MM.1S (cell line): ENCODE results near the gene RCHY1.

Source experiments
- DNase-seq: peaks from one replicate; pipeline ENCODE4 v3.0.0-alpha.2; 2015
- H2AFZ ChIP-seq: fragments of 300-600 bp; sonication (generic); 2 replicates; pipeline ENCODE4 v1.6.0; 2016; ENCODE audit warnings: antibody characterized with exemption, low read length
- H3F3A ChIP-seq: fragments of 300-600 bp; sonication (generic); 2 replicates; pipeline ENCODE4 v1.6.1; 2016; ENCODE audit warnings: mild to moderate bottlenecking, antibody characterized with exemption, low read length, moderate library complexity, mixed read lengths; ENCODE audit not compliant: insufficient read depth
- H3K27ac ChIP-seq: fragments of 300-600 bp; sonication (generic); 2 replicates; pipeline ENCODE4 v1.5.1; 2016; ENCODE audit warnings: mild to moderate bottlenecking, low read length
- H3K27me3 ChIP-seq: fragments of 300-600 bp; sonication (generic); replicated peaks from 2 replicates; pipeline ENCODE4 v1.6.0; 2016; ENCODE audit warnings: low read length; ENCODE audit not compliant: insufficient read depth
- H3K36me3 ChIP-seq: fragments of 300-600 bp; sonication (generic); replicated peaks from 2 replicates; pipeline ENCODE4 v1.6.1; 2016; ENCODE audit warnings: mild to moderate bottlenecking, low read length, mixed read lengths; ENCODE audit not compliant: insufficient read depth
- H3K4me1 ChIP-seq: fragments of 300-600 bp; sonication (generic); 2 replicates; pipeline ENCODE4 v1.6.1; 2016; ENCODE audit warnings: low read length, mixed read lengths
- H3K4me2 ChIP-seq: fragments of 300-600 bp; sonication (generic); 2 replicates; pipeline ENCODE4 v1.6.0; 2016; ENCODE audit warnings: low read depth, low read length
- H3K4me3 ChIP-seq: fragments of 300-600 bp; sonication (generic); 2 replicates; pipeline ENCODE4 v1.5.1; 2016; ENCODE audit warnings: low read length, mixed read lengths
- H3K79me2 ChIP-seq: fragments of 300-600 bp; sonication (generic); 2 replicates; pipeline ENCODE4 v1.6.1; 2016; ENCODE audit warnings: mixed run types, low read length, mixed read lengths
- H3K9ac ChIP-seq: fragments of 300-600 bp; sonication (generic); 2 replicates; pipeline ENCODE4 v1.6.1; 2016; ENCODE audit warnings: low read length, mixed read lengths
- H3K9me2 ChIP-seq: fragments of 300-600 bp; sonication (generic); replicated peaks from 2 replicates; pipeline ENCODE4 v1.6.1; 2016; ENCODE audit warnings: mild to moderate bottlenecking, low read length, mixed read lengths; ENCODE audit not compliant: insufficient read depth
- H3K9me3 ChIP-seq: fragments of 300-600 bp; sonication (generic); replicated peaks from 2 replicates; pipeline ENCODE4 v1.6.1; 2016; ENCODE audit warnings: mild to moderate bottlenecking, low read length, mixed read lengths; ENCODE audit not compliant: insufficient read depth
- H4K20me1 ChIP-seq: fragments of 300-600 bp; sonication (generic); 2 replicates; pipeline ENCODE4 v1.6.1; 2016; ENCODE audit warnings: mild to moderate bottlenecking, low read length, moderate library complexity, mixed read lengths; ENCODE audit not compliant: insufficient read depth
- EZH2 ChIP-seq: fragments of 300-600 bp; sonication (generic); optimal IDR thresholded peaks from 2 replicates; pipeline ENCODE3; 2017; ENCODE audit warnings: low read depth, mild to moderate bottlenecking, antibody characterized with exemption, low read length, mixed read lengths
- EZH2phosphoT487 ChIP-seq: fragments of 300-600 bp; sonication (generic); IDR thresholded peaks from 2 replicates; pipeline ENCODE4 v1.6.1; 2018; ENCODE audit warnings: antibody characterized with exemption, low read length
- TF ChIP-seq, protein P1 (sequence below): fragments of 300-600 bp; sonication (generic); IDR thresholded peaks from 2 replicates; pipeline ENCODE4 v1.5.1; 2016; ENCODE audit warnings: antibody characterized with exemption, low read length, mixed read lengths

The RCHY1 gene

DNA sequence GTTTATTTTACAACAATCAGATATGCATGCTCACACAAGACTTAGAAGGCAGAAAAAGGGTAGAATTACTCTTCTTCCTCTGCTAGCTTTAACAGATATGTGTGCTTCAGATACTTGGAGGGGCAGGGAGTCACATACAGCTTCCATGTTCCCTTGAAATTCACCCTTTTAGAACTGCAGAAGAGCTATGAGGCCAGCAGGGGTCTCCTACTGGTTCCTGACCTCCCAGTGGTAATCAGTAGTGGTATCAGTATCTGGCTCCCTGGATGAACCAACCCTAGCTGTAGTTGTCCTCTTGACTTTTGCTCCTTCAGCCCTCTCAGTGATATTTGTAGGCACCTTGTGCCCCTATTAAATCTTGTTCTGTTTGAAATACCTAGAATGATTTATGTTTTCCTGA, 81.5 kb downstream of the RCHY1 start:
- no peaks in the 10 kb centered on the region for H4K20me1 ChIP-seq
- TF ChIP-seq, protein P1, sequence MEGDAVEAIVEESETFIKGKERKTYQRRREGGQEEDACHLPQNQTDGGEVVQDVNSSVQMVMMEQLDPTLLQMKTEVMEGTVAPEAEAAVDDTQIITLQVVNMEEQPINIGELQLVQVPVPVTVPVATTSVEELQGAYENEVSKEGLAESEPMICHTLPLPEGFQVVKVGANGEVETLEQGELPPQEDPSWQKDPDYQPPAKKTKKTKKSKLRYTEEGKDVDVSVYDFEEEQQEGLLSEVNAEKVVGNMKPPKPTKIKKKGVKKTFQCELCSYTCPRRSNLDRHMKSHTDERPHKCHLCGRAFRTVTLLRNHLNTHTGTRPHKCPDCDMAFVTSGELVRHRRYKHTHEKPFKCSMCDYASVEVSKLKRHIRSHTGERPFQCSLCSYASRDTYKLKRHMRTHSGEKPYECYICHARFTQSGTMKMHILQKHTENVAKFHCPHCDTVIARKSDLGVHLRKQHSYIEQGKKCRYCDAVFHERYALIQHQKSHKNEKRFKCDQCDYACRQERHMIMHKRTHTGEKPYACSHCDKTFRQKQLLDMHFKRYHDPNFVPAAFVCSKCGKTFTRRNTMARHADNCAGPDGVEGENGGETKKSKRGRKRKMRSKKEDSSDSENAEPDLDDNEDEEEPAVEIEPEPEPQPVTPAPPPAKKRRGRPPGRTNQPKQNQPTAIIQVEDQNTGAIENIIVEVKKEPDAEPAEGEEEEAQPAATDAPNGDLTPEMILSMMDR = peak; percentile 34
- no peak for TF ChIP-seq EZH2

DNA sequence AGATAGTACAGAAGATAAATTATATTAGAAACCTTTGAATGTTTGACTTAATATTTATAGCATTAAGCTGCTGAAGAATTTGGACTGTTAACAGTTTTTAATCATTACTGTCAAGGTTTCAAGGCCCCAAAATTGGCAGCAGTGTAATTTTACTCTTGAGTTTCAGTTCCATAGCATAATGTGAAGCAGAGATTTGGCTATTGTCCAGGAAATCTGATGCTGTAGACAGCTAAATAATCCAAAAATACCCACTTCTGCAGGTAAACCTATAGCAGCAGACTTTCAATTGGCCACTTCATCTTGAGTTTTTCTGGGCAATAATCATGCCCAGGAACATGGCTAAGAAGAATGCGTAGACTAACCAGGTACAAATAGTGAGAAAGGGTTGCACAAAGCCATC, 85.0 kb downstream of the RCHY1 start:
- TF ChIP-seq EZH2phosphoT487 (no peak), EZH2 (no peak)
- TF ChIP-seq, protein P1 = no peak
- Histone ChIP-seq H3K36me3 (no peaks in the 10 kb centered on the region), H3K9me3 (no peaks in the 10 kb centered on the region), H3K27me3 (no peaks in the 10 kb centered on the region), H3K4me2 (peak overlapping the region; percentile 33; the same call in 1 of the 2 replicates), H3K79me2 (no peaks in the 10 kb centered on the region), H3K4me1 (peaks cover 14% of the 10 kb centered on the region), H4K20me1 (no peaks in the 10 kb centered on the region), H3K4me3 (no peak overlapping the region), H2AFZ (no peak overlapping the region), H3K27ac (peak overlapping the region; percentile 9; the same call in 1 of the 2 replicates), H3K9me2 (no peaks in the 10 kb centered on the region), H3F3A (peaks cover 5% of the 10 kb centered on the region; the same call in 1 of the 2 replicates), H3K9ac (no peak overlapping the region)
- DNase-seq = peak; percentile 78

More for the DNA sequence above, 81.5 kb downstream of the RCHY1 start:
- no peak overlapping the region for H3K4me2 ChIP-seq
- H2AFZ ChIP-seq = no peak overlapping the region
- H3K9me3 ChIP-seq = no peaks in the 10 kb centered on the region
- H3K79me2 ChIP-seq = no peaks in the 10 kb centered on the region
- H3K9me2 ChIP-seq = no peaks in the 10 kb centered on the region
- H3K9ac ChIP-seq = no peak overlapping the region
- H3F3A ChIP-seq = peaks cover 5% of the 10 kb centered on the region; the same call in 1 of the 2 replicates
- H3K27ac ChIP-seq = no peak overlapping the region
- H3K4me1 ChIP-seq = peaks cover 14% of the 10 kb centered on the region
- H3K4me3 ChIP-seq = no peak overlapping the region
- H3K36me3 ChIP-seq = no peaks in the 10 kb centered on the region
- peak; percentile 13 for DNase-seq
- no peaks in the 10 kb centered on the region for H3K27me3 ChIP-seq
